ENCODE measurements around the gene TMEM196.
A peak's percentile ranks its signal among the peaks of the same experiment; 100 is the strongest.

The TMEM196 gene

DNA sequence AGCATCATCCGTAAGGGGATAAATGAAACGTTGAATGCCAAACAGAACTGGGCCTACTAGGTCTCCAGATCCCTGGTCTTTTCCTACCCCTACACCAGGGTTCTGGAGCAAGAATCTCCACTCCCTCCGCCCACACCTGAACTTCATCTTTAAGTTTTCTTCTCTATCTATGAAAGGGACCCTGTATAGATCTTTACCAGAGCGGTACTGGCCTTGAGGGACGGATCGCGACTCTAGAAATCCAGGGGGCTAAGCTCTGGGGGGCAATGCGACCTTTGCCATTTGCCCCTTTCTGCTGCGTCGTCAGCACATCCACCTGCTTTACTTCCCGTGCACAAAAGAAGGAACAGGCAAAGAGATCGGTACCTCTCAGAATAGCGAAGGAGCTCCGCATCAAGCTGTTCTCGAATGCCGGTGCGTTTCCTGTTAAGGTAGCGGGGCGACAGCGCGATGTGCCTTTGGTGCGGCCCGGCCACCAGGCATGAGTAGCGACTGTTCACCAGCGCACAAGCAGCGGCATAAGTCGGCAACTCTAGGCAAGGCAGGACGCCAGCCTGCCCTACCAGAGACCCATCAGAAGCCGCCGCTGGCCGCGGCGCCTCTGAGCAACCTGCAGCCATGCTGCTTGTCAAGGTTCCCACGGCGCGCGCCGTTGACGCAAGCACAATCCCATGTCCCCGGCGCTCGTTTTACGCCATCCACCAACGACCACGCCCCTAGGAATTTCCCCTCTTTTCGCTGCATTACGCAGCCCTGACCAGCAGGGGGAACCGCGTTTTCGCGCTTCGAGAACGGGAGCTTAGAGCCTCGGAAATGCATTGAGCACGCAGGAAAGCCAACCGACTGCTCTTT is 64.8 kb downstream of the TMEM196 start, which contains the start of gene POLR1F:
POLR1F (minus strand) TSS at position 641 of the 852 bp plus-strand sequence; CDS start at position 620, 21 bp downstream.
- H3K4me1 ChIP-seq (ENCODE audit: insufficient read depth, low read length) = peaks cover 31% of the 10 kb centered on the region
- peaks cover 6% of the 10 kb centered on the region; the same call in 1 of the 2 replicates for H3K36me3 ChIP-seq (ENCODE audit: insufficient read depth, low read length)
- peak; percentile 97 for TF ChIP-seq CTCF (IDR thresholded peaks at IDR 0.05; ENCODE audit: borderline replicate concordance, extremely low read depth, low read length, poor library complexity, severe bottlenecking)
- no peak for TF ChIP-seq EZH2 (IDR thresholded peaks at IDR 0.05; ENCODE audit: borderline replicate concordance, low read depth, low read length, severe bottlenecking)
- H3K79me2 ChIP-seq (ENCODE audit: insufficient read depth, low read length) = peaks cover 51% of the 10 kb centered on the region
- H4K20me1 ChIP-seq (ENCODE audit: insufficient read depth, low read length) = peaks cover 17% of the 10 kb centered on the region; the same call in 1 of the 2 replicates
- H2AFZ ChIP-seq (ENCODE audit: low read depth, low read length) = peak within 1 kb of the TSS; percentile 93
- H3K4me2 ChIP-seq (ENCODE audit: insufficient read depth, low read length) = peak within 1 kb of the TSS; percentile 79
- H3K27ac ChIP-seq (ENCODE audit: low read length) = peak within 1 kb of the TSS; percentile 71
- peak within 1 kb of the TSS; percentile 69 for H3K9ac ChIP-seq (ENCODE audit: low read depth, low read length)
- ATAC-seq (ENCODE audit: insufficient read depth, low read depth) = peak; percentile 93
- peak; percentile 95 for DNase-seq
- H3K9me3 ChIP-seq (ENCODE audit: insufficient read depth, low read length, severe bottlenecking) = no peaks in the 10 kb centered on the region
- H3K4me3 ChIP-seq (ENCODE audit: low read depth in 1 of 2, low read length in 2 of 2) = peak within 1 kb of the TSS; percentile 86 to 90
- H3K27me3 ChIP-seq (ENCODE audit: insufficient read depth, low read length, poor library complexity) = no peaks in the 10 kb centered on the region

GRCh38 chr7:19707240-19707639 is 66.2 kb downstream of the TMEM196 start:
- Histone ChIP-seq H3K27ac (ENCODE audit: low read length) (no peak overlapping the region), H3K4me2 (ENCODE audit: insufficient read depth, low read length) (peak overlapping the region; percentile 79), H3K9ac (ENCODE audit: low read depth, low read length) (peak overlapping the region; percentile 69), H3K4me3 (ENCODE audit: low read depth in 1 of 2, low read length in 2 of 2) (peak overlapping the region; percentile 86 to 90; a peak in 3 of 4 replicates), H3K9me3 (ENCODE audit: insufficient read depth, low read length, severe bottlenecking) (no peaks in the 10 kb centered on the region), H3K36me3 (ENCODE audit: insufficient read depth, low read length) (peaks cover 16% of the 10 kb centered on the region; the same call in 1 of the 2 replicates), H3K4me1 (ENCODE audit: insufficient read depth, low read length) (peaks cover 31% of the 10 kb centered on the region), H4K20me1 (ENCODE audit: insufficient read depth, low read length) (peaks cover 17% of the 10 kb centered on the region; the same call in 1 of the 2 replicates), H3K27me3 (ENCODE audit: insufficient read depth, low read length, poor library complexity) (no peaks in the 10 kb centered on the region), H3K79me2 (ENCODE audit: insufficient read depth, low read length) (peaks cover 65% of the 10 kb centered on the region), H2AFZ (ENCODE audit: low read depth, low read length) (no peak overlapping the region)
- ATAC-seq (ENCODE audit: insufficient read depth, low read depth) = no peak
- TF ChIP-seq CTCF (IDR thresholded peaks at IDR 0.05; ENCODE audit: borderline replicate concordance, extremely low read depth, low read length, poor library complexity, severe bottlenecking) = no peak
- TF ChIP-seq EZH2 (IDR thresholded peaks at IDR 0.05; ENCODE audit: borderline replicate concordance, low read depth, low read length, severe bottlenecking) = no peak
- DNase-seq = no peak

DNA sequence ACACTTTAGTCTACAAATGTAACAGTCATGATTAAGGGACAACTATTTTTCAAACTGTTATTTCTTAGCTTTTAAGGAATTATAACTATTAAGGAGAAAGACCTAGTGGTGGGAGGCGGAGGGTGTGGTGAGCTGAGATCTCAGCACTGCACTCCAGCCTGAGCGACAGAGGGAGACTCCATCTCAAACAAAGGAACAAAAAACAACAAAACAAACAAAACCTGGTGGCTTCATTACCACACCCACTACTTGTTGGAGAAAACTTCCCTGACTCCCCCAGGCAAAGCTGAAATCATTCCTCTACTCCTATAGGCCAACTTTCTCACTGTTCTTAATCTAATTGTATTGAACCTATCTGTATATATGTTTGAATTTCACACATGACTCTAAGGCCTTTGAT is 67.8 kb downstream of the TMEM196 start:
- DNase-seq = no peak
- peak overlapping the region; percentile 79; the same call in 1 of the 2 replicates for H3K4me2 ChIP-seq (ENCODE audit: insufficient read depth, low read length)
- peaks cover 71% of the 10 kb centered on the region for H3K79me2 ChIP-seq (ENCODE audit: insufficient read depth, low read length)
- TF ChIP-seq CTCF (IDR thresholded peaks at IDR 0.05; ENCODE audit: borderline replicate concordance, extremely low read depth, low read length, poor library complexity, severe bottlenecking) (no peak), EZH2 (IDR thresholded peaks at IDR 0.05; ENCODE audit: borderline replicate concordance, low read depth, low read length, severe bottlenecking) (no peak)
- peak overlapping the region in 1 of 2 experiments; percentile 35; a peak in 1 of 4 replicates for H3K4me3 ChIP-seq (ENCODE audit: low read depth in 1 of 2, low read length in 2 of 2)
- H2AFZ ChIP-seq (ENCODE audit: low read depth, low read length) = no peak overlapping the region
- no peak for ATAC-seq (ENCODE audit: insufficient read depth, low read depth)
- no peak overlapping the region for H3K9ac ChIP-seq (ENCODE audit: low read depth, low read length)
- H4K20me1 ChIP-seq (ENCODE audit: insufficient read depth, low read length) = peaks cover 17% of the 10 kb centered on the region; the same call in 1 of the 2 replicates
- H3K27ac ChIP-seq (ENCODE audit: low read length) = no peak overlapping the region
- no peaks in the 10 kb centered on the region for H3K9me3 ChIP-seq (ENCODE audit: insufficient read depth, low read length, severe bottlenecking)
- peaks cover 31% of the 10 kb centered on the region for H3K4me1 ChIP-seq (ENCODE audit: insufficient read depth, low read length)
- no peaks in the 10 kb centered on the region for H3K27me3 ChIP-seq (ENCODE audit: insufficient read depth, low read length, poor library complexity)
- peaks cover 22% of the 10 kb centered on the region; the same call in 1 of the 2 replicates for H3K36me3 ChIP-seq (ENCODE audit: insufficient read depth, low read length)

All from DND-41 (cell line).